ENCODE measurements around the gene COMP.

Gene COMP

GRCh38 chr19:18745012-18745735 lies 45.9 kb downstream of the COMP start:
- peak overlapping the region in 1 of 11 experiments; percentile 15; a peak in 2 of 22 replicates for H3K9ac ChIP-seq
- H3K4me1 ChIP-seq: peaks cover 11 to 64% (median 42%) of the 10 kb centered on the region in 10 experiments; a peak in 19 of 20 replicates
- H4K20me1 ChIP-seq: peaks cover 10 to 74% (median 53%) of the 10 kb centered on the region in 11 experiments; a peak in 20 of 22 replicates
- H3K27me3 ChIP-seq: no peaks in the 10 kb centered on the region
- peaks cover 0 to 36% (median 9%) of the 10 kb centered on the region in 11 experiments; a peak in 9 of 22 replicates for H3K36me3 ChIP-seq
- H3K4me2 ChIP-seq: no peak overlapping the region
- no peak overlapping the region; a peak in 1 of 22 replicates for H3K27ac ChIP-seq
- no peak for TF ChIP-seq Cebpa-rat (IDR thresholded peaks at IDR 0.05)
- no peaks in the 10 kb centered on the region for H3K9me3 ChIP-seq (replicated peaks in 1 of 11)
- H3K4me3 ChIP-seq: no peak overlapping the region

- no peak for TF ChIP-seq Cebpa-rat (IDR thresholded peaks at IDR 0.05)
- H3K9ac ChIP-seq: no peak overlapping the region
- no peak overlapping the region for H3K4me3 ChIP-seq
- H3K36me3 ChIP-seq: peaks cover 0 to 27% (median 4%) of the 10 kb centered on the region in 11 experiments; a peak in 4 of 22 replicates
- H3K4me2 ChIP-seq: no peak overlapping the region
- no peak overlapping the region for H3K27ac ChIP-seq
- peaks cover under 1 to 64% (median 42%) of the 10 kb centered on the region in 10 experiments; a peak in 18 of 20 replicates for H3K4me1 ChIP-seq
- H3K9me3 ChIP-seq (replicated peaks in 1 of 11): no peaks in the 10 kb centered on the region
- H3K27me3 ChIP-seq: no peaks in the 10 kb centered on the region
- H4K20me1 ChIP-seq: peaks cover 15 to 74% (median 66%) of the 10 kb centered on the region in 11 experiments; a peak in 21 of 22 replicates
These were observed 47.2 kb downstream of the COMP start for GRCh38 chr19:18743784-18744418.

DNA sequence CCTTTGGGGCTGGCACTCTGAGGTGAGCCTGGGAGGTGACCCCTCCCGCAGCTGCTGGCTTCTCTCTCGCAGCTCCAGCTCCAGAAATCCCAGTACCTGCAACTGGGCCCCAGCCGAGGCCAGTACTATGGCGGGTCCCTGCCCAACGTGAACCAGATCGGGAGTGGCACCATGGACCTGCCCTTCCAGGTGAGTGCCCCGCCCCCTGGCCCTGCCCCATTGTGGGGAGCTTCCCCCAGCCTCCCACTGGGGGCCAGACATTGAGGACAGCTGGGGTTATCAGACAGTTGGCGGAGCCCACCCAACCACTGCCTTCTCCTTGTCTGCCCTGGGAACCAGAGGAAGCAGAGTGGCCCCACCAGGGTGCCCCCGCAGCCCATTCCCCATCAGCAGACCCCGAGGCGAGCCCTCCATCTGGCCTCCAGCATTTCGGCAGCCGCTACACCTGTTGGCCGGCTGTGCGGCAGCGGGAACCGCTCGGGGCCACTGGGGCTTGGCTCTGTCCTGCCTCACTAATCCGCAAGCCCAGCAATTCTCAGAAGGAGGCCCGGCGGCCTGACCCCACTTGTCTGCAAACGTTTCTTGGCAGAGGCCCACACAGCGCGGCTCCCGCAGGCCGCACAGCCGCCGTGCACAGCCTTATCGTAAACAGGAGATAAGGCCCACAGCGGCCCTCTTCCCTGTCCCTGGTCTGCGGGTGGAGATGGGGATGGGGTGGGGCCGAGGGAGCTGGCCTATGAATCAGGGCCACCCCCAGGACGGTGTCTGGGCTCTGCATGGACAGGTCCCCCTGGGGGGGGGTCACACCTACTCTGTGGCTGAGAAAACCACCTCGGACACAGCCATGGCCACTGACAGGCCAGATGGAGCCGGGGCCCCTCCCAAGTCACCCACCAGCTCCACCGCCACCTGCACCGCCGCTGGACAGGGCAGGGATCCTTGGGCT lies 48.0 kb downstream of the COMP start:
- H3K4me1 ChIP-seq: peaks cover 0 to 68% (median 42%) of the 10 kb centered on the region in 10 experiments; a peak in 15 of 20 replicates

DNA sequence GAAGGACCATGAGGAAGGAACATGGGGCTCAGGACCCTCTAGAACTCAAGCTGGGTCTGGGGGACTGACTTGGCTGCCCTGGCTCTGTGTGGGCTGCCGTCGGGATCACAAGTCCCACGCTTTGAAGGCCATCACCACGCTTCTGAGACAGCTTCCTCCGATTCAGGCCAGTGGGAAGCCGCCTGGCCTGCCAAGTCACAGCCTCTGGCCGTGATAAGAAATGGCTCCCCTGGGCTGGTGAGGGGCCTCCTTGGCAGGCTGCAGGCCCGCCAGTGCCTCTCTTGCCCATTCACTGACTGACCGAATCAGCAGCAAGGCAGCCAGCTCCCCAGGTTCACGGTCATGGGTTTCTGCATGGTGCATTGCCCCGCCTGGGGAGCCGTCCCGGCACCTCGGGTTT lies 48.8 kb downstream of the COMP start:
- no peaks in the 10 kb centered on the region for H3K27me3 ChIP-seq
- no peaks in the 10 kb centered on the region for H3K9me3 ChIP-seq (replicated peaks in 1 of 11)
- H4K20me1 ChIP-seq: peaks cover 19 to 89% (median 80%) of the 10 kb centered on the region in 11 experiments; a peak in 21 of 22 replicates

More for the DNA sequence above, 48.0 kb downstream of the COMP start:
- Histone ChIP-seq H4K20me1 (peaks cover 18 to 81% (median 74%) of the 10 kb centered on the region in 11 experiments; a peak in 21 of 22 replicates), H3K9ac (no peak overlapping the region), H3K9me3 (replicated peaks in 1 of 11) (no peaks in the 10 kb centered on the region), H3K4me3 (no peak overlapping the region), H3K27me3 (no peaks in the 10 kb centered on the region), H3K27ac (no peak overlapping the region), H3K36me3 (peaks cover 0 to 27% (median 4%) of the 10 kb centered on the region in 11 experiments; a peak in 4 of 22 replicates), H3K4me2 (peak overlapping the region in 2 of 11 experiments; percentile 76; a peak in 4 of 22 replicates)
- no peak for TF ChIP-seq Cebpa-rat (IDR thresholded peaks at IDR 0.05)

DNA sequence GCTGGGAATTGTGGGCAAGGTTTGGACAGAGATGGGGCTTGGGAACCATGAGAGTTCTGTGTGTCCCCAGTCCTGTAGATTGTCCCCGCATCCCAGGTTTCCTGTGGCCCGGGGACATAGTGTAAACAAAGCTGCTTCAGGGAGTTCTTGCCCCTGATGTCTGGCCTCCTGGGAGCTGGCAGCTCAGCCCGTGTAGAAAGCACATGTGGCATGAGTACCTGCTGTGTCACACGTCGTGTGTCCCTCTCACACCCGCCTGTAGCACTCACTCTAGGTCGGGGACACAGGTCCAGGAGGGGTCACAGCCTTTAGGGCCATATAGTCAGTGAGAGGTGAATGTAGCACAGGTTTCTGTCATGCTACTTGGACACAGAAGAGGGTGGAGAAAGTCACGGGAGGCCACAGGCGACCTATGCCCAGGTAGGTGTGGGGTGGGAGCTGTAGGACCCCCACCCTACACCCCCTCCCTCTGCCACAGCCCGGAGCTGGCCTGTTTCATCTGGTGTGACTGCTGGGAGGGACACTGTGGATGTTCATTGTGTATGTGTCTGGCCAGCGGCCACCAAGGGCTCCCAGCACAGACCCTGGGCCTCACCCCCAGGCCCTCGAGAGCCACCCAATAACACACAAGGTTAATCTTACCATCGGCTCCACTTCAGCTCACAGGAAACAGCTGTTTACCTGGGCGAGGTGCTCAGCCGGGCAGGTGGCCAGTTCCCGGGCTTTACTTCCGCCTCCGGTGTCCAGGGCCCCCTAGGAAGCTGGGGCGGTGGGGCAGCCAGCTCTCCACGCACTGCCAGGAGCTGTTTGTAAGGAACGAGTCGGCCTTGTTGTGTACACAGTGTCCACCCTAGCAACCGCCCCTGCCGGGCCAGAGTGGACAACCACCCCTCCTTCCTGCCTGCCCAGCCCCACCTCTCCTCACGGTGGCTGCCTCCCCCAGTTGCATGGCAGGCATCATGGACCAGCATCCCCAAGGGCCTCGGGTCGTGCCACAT lies 49.7 kb downstream of the COMP start:
- Histone ChIP-seq H3K4me2 (peak overlapping the region in 8 of 11 experiments; percentile 50 to 94 (median 76); a peak in 15 of 22 replicates), H3K4me1 (peaks cover 0 to 79% (median 52%) of the 10 kb centered on the region in 10 experiments; a peak in 17 of 20 replicates), H4K20me1 (peaks cover 26 to 98% (median 86%) of the 10 kb centered on the region in 11 experiments; a peak in 21 of 22 replicates), H3K36me3 (peaks cover 0 to 27% (median 4%) of the 10 kb centered on the region in 11 experiments; a peak in 4 of 22 replicates), H3K27ac (no peak overlapping the region), H3K27me3 (no peaks in the 10 kb centered on the region), H3K4me3 (no peak overlapping the region), H3K9me3 (replicated peaks in 1 of 11) (no peaks in the 10 kb centered on the region), H3K9ac (peak overlapping the region in 3 of 11 experiments; percentile 10 to 33 (median 13); a peak in 3 of 22 replicates)
- TF ChIP-seq Cebpa-rat (IDR thresholded peaks at IDR 0.05): no peak

More for the DNA sequence above, 48.8 kb downstream of the COMP start:
- peaks cover 0 to 76% (median 44%) of the 10 kb centered on the region in 10 experiments; a peak in 15 of 20 replicates for H3K4me1 ChIP-seq
- peak overlapping the region in 1 of 11 experiments; percentile 13; a peak in 2 of 22 replicates for H3K9ac ChIP-seq
- no peak overlapping the region for H3K4me3 ChIP-seq
- H3K36me3 ChIP-seq: peaks cover 0 to 27% (median 4%) of the 10 kb centered on the region in 11 experiments; a peak in 4 of 22 replicates
- no peak overlapping the region for H3K27ac ChIP-seq
- peak overlapping the region in 5 of 11 experiments; percentile 76 to 94 (median 77); a peak in 8 of 22 replicates for H3K4me2 ChIP-seq
- no peak for TF ChIP-seq Cebpa-rat (IDR thresholded peaks at IDR 0.05)

DNA sequence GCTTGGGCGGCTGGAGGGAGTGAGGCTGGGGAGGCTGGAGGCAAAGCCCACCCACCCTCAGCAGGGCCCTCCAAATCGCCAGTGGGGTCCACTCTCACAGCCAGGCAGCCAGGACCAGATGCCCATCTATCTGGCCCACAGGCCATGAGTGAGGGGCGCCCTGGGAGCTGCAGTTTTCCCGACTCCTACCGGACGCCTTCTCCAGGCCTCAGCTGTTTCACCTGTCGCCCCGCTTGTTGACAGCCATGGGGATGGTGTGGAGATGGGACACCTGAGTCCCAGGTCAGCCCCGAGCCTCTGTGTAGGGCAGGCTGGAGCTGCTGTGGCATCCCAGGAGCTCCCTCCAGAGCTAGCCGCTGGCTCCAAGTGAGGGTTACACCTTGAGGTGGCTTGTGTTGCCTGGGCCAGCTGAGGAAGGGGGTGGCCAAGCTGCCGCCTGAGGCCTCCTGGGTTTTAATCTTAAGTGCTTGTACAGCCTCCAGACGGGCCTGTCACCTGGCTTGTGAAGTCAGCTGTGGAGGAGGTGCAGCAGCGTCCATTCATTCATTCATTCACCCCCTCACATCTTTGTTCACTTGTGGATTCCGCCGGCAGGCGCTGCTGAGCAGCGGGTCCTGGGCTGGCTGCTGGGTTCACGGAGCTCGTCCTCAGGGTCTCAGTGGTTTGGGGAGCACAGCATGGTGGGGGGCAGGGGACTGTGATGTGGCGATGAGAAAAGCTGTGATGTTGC lies 52.0 kb downstream of the COMP start:
- no peak overlapping the region for H3K4me3 ChIP-seq
- H3K4me1 ChIP-seq: peaks cover 13 to 93% (median 75%) of the 10 kb centered on the region in 10 experiments
- H4K20me1 ChIP-seq: peaks cover 48 to 100% (median 99%) of the 10 kb centered on the region in 11 experiments; a peak in 21 of 22 replicates
- peaks cover 0 to 21% (median 4%) of the 10 kb centered on the region in 11 experiments; a peak in 4 of 22 replicates for H3K36me3 ChIP-seq
- H3K9ac ChIP-seq: no peak overlapping the region
- H3K27ac ChIP-seq: no peak overlapping the region
- no peaks in the 10 kb centered on the region for H3K9me3 ChIP-seq (replicated peaks in 1 of 11)
- TF ChIP-seq Cebpa-rat (IDR thresholded peaks at IDR 0.05): no peak
- no peaks in the 10 kb centered on the region for H3K27me3 ChIP-seq
- peak overlapping the region in 8 of 11 experiments; percentile 2 to 94 (median 76); a peak in 12 of 22 replicates for H3K4me2 ChIP-seq

DNA sequence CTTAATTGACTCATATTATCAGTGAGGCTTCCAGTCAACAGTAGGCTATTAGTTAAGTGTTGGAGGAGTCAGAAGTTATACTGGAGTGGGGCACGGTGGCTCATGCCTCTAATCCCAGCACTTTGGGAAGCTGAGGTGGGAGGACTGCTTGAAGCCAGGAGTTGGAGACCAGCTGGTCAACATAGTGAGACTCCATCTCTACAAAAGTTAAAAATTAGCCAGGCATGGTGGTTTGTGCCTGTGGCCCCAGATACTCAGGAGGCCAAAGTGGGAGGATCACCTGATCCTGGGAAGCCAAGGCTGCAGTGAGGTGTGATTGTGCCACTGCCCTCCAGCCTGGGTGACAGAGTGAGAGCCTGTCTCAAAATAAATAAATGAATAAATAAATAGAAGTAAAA lies 53.2 kb downstream of the COMP start:
- no peak for TF ChIP-seq Cebpa-rat (IDR thresholded peaks at IDR 0.05)
- peak overlapping the region in 2 of 11 experiments; percentile 81 to 94; a peak in 4 of 22 replicates for H3K4me2 ChIP-seq
- H3K27ac ChIP-seq: no peak overlapping the region
- peaks cover 60 to 100% (median 99%) of the 10 kb centered on the region in 11 experiments; a peak in 21 of 22 replicates for H4K20me1 ChIP-seq
- H3K4me3 ChIP-seq: no peak overlapping the region
- H3K36me3 ChIP-seq: peaks cover 0 to 9% (median 0%) of the 10 kb centered on the region in 11 experiments; a peak in 3 of 22 replicates
- no peaks in the 10 kb centered on the region for H3K9me3 ChIP-seq (replicated peaks in 1 of 11)
- H3K27me3 ChIP-seq: no peaks in the 10 kb centered on the region
- H3K4me1 ChIP-seq: peaks cover 19 to 100% (median 87%) of the 10 kb centered on the region in 10 experiments
- no peak overlapping the region for H3K9ac ChIP-seq
